ENCODE measurements around the gene COPB1.

Gene COPB1, protein sequence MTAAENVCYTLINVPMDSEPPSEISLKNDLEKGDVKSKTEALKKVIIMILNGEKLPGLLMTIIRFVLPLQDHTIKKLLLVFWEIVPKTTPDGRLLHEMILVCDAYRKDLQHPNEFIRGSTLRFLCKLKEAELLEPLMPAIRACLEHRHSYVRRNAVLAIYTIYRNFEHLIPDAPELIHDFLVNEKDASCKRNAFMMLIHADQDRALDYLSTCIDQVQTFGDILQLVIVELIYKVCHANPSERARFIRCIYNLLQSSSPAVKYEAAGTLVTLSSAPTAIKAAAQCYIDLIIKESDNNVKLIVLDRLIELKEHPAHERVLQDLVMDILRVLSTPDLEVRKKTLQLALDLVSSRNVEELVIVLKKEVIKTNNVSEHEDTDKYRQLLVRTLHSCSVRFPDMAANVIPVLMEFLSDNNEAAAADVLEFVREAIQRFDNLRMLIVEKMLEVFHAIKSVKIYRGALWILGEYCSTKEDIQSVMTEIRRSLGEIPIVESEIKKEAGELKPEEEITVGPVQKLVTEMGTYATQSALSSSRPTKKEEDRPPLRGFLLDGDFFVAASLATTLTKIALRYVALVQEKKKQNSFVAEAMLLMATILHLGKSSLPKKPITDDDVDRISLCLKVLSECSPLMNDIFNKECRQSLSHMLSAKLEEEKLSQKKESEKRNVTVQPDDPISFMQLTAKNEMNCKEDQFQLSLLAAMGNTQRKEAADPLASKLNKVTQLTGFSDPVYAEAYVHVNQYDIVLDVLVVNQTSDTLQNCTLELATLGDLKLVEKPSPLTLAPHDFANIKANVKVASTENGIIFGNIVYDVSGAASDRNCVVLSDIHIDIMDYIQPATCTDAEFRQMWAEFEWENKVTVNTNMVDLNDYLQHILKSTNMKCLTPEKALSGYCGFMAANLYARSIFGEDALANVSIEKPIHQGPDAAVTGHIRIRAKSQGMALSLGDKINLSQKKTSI

DNA sequence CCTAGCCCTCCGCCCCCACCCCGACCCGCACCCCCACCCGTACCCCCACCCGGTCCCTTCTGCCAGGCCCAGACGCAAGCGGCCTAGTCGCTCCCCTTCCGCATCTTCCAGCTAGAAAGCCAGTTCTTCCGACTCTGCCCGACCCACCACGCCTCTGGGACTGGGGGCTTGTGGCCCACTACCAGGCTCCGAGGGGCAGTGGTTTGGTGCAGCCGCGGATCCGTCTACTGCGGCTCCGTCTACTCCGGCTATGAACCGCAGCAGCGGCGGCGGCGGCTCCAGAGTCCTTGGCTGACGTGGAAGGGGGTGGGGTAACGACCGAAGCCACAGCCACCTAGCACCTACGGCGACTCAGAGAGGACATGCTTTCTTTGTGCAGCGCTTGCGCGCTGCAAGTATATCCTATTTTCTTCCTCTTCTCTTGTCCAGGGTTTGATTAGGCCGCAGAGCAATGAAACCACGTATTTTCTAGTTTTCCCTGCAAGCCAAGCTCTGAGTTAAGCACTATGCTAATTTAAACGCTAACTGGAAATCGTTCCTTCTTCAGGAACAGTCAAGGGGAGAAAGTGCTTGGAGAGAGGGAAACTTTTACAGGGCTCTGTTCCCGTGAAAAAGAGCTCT lies at the start of gene COPB1:
TSS of gene COPB1 (minus strand) at position 252 of the 621 bp plus-strand sequence. CDS start 883 bp downstream, outside the sequence.
- TF ChIP-seq, protein P1, sequence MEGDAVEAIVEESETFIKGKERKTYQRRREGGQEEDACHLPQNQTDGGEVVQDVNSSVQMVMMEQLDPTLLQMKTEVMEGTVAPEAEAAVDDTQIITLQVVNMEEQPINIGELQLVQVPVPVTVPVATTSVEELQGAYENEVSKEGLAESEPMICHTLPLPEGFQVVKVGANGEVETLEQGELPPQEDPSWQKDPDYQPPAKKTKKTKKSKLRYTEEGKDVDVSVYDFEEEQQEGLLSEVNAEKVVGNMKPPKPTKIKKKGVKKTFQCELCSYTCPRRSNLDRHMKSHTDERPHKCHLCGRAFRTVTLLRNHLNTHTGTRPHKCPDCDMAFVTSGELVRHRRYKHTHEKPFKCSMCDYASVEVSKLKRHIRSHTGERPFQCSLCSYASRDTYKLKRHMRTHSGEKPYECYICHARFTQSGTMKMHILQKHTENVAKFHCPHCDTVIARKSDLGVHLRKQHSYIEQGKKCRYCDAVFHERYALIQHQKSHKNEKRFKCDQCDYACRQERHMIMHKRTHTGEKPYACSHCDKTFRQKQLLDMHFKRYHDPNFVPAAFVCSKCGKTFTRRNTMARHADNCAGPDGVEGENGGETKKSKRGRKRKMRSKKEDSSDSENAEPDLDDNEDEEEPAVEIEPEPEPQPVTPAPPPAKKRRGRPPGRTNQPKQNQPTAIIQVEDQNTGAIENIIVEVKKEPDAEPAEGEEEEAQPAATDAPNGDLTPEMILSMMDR (IDR thresholded peaks at IDR 0.05; ENCODE audit: extremely low read depth, missing control alignments) = no peak
- peak; percentile 83 for DNase-seq (ENCODE audit: low spot score)

DNA sequence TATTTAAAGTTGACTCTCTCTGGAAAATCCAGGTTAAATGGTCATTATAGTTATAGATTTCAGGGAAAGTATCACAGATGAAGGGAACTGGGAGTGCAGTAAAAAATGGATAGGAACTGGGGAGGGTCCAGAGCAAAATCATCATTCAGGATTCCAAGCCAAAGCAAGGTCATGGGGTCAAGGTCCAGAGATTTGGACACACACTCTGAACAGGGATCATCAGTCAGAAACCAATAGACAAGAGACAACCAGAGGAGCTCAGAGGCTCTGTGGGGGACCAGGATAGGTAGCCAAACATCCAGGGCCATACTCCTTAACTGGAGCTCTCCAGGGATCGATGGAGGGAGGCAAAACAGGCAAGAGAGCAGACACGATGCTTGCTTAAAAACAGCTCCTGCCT lies 47.8 kb upstream of the COPB1 start:
- no peak for DNase-seq (ENCODE audit: low spot score)
- TF ChIP-seq, protein P1 (IDR thresholded peaks at IDR 0.05; ENCODE audit: extremely low read depth, missing control alignments) = no peak

DNA sequence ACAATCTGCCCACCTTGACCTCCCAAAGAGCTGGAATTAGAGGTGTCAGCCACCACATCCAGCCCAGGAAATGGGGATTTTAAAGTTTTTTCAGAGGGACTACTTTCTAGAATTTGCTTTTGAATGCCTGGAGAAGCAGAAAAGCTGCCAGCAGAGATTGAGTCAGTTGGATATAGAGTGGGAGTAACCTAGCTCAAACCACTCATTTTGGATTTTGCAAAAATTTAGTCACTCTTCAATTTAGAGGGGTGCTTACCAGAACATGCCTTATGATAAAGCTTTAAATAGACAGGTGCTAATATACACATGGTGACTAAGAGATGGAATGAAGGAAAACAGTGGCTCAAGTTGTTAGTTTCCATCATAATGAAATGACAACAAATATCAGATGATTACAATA lies 47.1 kb upstream of the COPB1 start:
- TF ChIP-seq, protein P1 (IDR thresholded peaks at IDR 0.05; ENCODE audit: extremely low read depth, missing control alignments) = no peak
- DNase-seq (ENCODE audit: low spot score) = no peak

DNA sequence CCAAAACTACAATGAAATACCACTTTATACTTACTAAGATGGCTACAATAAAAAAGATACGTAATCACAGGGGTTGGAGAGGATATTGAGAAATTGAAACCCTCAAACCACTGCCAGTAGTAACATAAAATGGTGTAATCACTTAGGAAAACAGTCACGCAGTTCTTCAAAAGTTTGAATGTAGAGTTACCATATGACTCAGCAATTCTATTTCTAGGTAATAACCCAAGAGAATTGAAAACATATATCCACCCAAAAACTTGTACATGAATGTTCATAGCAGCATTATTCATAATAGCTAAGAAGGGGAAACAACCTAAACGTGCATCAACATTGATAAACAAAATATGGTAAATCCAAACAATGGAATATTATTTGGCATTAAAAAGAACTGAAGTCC lies 45.0 kb upstream of the COPB1 start:
- DNase-seq (ENCODE audit: low spot score) = peak; percentile 10
- TF ChIP-seq, protein P1 (IDR thresholded peaks at IDR 0.05; ENCODE audit: extremely low read depth, missing control alignments) = no peak

DNA sequence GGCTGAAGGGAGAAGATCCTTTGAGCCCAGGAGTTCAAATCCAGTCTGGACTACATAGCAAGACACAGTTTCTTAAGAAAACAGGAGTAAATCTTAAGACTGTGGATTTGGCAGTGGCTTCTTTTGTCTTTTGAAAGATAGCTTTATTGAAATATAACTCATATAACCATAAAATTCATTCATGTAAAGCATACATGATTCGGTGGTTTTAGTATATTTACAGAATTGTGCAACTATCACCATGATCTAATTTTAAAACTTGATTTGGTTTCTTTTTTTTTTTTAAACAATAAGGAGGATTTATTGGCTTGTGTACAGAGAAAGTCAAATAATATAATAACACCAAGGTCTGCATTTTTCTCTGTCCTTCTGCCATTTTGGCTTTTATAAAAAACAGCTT lies 43.6 kb upstream of the COPB1 start:
- TF ChIP-seq, protein P1 (IDR thresholded peaks at IDR 0.05; ENCODE audit: extremely low read depth, missing control alignments) = no peak
- no peak for DNase-seq (ENCODE audit: low spot score)

DNA sequence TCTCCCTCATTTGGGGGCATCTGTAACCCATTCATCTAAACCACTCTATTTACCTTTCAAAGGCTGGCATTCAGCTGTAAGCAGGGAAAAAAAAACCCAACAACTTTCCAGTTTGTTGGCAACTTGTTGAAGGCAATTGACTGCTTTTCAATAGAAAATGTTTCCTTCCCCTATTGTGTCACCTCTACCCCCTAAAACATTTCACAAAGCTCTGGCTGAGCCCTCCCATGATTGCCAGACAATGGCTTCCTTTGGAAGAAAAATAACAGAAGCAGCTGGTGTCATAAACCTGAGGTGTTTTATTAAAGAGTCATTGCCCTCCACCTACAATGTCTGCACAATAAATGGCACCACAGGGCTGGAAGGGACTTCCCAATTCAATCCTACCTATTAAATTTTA lies 42.7 kb upstream of the COPB1 start:
- TF ChIP-seq, protein P1 (IDR thresholded peaks at IDR 0.05; ENCODE audit: extremely low read depth, missing control alignments) = no peak
- DNase-seq (ENCODE audit: low spot score) = no peak
